Thyroid gland (tissue), 4 donors: ENCODE data around the gene OXSR1. TPM values are rescaled to one million over a fixed set of nuclear protein-coding genes. Genes with fewer than 3 reads are reported as not detected.

ENCODE experiments used
- DNase-seq, 2 donors: peaks; one replicate each; pipeline ENCODE4 v3.0.0-alpha.2; 2019
- H3K27ac ChIP-seq, 3 donors: fragments of 200-600 bp; sonication (generic); 1 replicate in 2 of 3; 2 replicates in 1 of 3; pipeline ENCODE4 v1.5.1; 2016 to 2019; ENCODE audit warnings: mild to moderate bottlenecking in 1 of 3, moderate library complexity in 1 of 3
- H3K27me3 ChIP-seq: fragments of 200-600 bp; sonication (generic); one replicate; pipeline ENCODE4 v1.5.1; 2019
- H3K36me3 ChIP-seq, 2 donors: fragments of 200-600 bp; sonication (generic); one replicate each; pipeline ENCODE4 v1.5.1; 2016 to 2019
- H3K4me1 ChIP-seq, 2 donors: fragments of 200-600 bp; sonication (generic); one replicate each; pipeline ENCODE4 v1.5.1; 2017 to 2019
- H3K4me3 ChIP-seq, 3 donors: fragments of 200-600 bp; sonication (generic); replicated peaks in 1 of 3; 1 replicate in 2 of 3; 2 replicates in 1 of 3; pipeline ENCODE4 v1.5.1; 2016; ENCODE audit warnings: mild to moderate bottlenecking in 1 of 3
- H3K9me3 ChIP-seq: fragments of 200-600 bp; sonication (generic); one replicate; pipeline ENCODE4 v1.5.1; 2017
- CTCF ChIP-seq, 6 experiments: fragments of 200-600 bp in 3 of 6; fragments of 450-650 bp in 3 of 6; sonication (generic) in 3 of 6; IDR thresholded peaks; one replicate each; pipeline ENCODE4 v1.5.1; 2016 to 2019; ENCODE audit warnings: antibody characterized with exemption in 6 of 6, mild to moderate bottlenecking in 2 of 6, inconsistent platforms in 1 of 6, moderate library complexity in 1 of 6
- POLR2A ChIP-seq, 2 donors: fragments of 450-650 bp; IDR thresholded peaks; one replicate each; pipeline ENCODE4 v1.6.1; 2017; ENCODE audit warnings: antibody characterized with exemption in 2 of 2, mild to moderate bottlenecking in 2 of 2, moderate library complexity in 1 of 2
- WGBS, 2 donors: methylation state at CpG; one replicate each; pipeline ENCODE4 v1.1.5; 2017; 5-methylcytosine and 5-hydroxymethylcytosine counted together
- intact Hi-C: fragments of 100-400 bp; cut with DNase I; formaldehyde crosslinking; loops from one replicate; pipeline ENCODE4 v1.15.1; 2023
- total RNA-seq, 4 donors: library from RNA; depleted of rRNA; stranded (reverse); fragments of >200 nt; gene quantifications; one replicate each; pipeline ENCODE4 v1.2.3, GENCODE V29; 2016

The OXSR1 gene
- total RNA-seq, 4 donors from 2014 or later = 32.0 to 40.5 (median 37.9) TPM

DNA sequence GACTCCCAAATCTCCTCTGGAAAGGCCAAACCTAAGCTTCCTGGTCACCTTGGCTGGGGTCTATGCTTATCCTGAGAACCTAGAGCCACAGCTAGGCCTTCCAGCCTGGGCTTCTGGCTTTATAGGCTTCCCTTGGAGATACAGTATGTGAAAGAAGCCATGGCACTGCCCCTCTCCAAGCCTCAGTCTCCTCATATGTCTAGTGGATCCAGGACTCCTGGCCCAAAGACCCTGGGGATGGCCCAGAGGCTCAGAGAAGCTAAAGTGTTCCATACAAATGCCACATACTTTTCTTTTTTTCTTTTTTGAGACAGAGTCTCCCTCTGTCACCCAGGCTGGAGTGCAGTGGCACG, 37.1 kb upstream of the OXSR1 start:
- 95 to 100% methylated on average over 1 of the region's 1 CpG for WGBS, 2 donors
- no peak overlapping the region for H3K27ac ChIP-seq
- peaks cover 4 to 16% of the 10 kb centered on the region in 2 donors for H3K4me1 ChIP-seq
- H3K4me3 ChIP-seq = no peak overlapping the region
- intact Hi-C loops = loop anchor here (10.0 kb wide), 1 partner anchor 347 kb away; no protein-coding TSS in a partner anchor
- TF ChIP-seq CTCF (IDR thresholded peaks at IDR 0.05) (no peak), POLR2A (IDR thresholded peaks at IDR 0.05) (no peak)
- H3K36me3 ChIP-seq = peaks cover 58 to 82% of the 10 kb centered on the region in 2 donors
- H3K9me3 ChIP-seq = no peaks in the 10 kb centered on the region
- no peak for DNase-seq
- no peaks in the 10 kb centered on the region for H3K27me3 ChIP-seq

- peaks cover 52 to 78% of the 10 kb centered on the region in 2 donors for H3K36me3 ChIP-seq
- no peak overlapping the region for H3K27ac ChIP-seq
- H3K9me3 ChIP-seq = no peaks in the 10 kb centered on the region
- DNase-seq = no peak
- peaks cover 12 to 22% of the 10 kb centered on the region in 2 donors for H3K4me1 ChIP-seq
- no peaks in the 10 kb centered on the region for H3K27me3 ChIP-seq
- intact Hi-C loops = loop anchor here (10.0 kb wide), 1 partner anchor 346 kb away; no protein-coding TSS in a partner anchor
- no peak overlapping the region for H3K4me3 ChIP-seq
- whole genome bisulfite sequencing, 2 donors = 98 to 100% methylated on average over 5 of the region's 5 CpGs
- TF ChIP-seq POLR2A (IDR thresholded peaks at IDR 0.05) = no peak
- no peak for TF ChIP-seq CTCF (IDR thresholded peaks at IDR 0.05)
Observed at GRCh38 chr3:38129058-38129457, 36.3 kb upstream of the OXSR1 start.

DNA sequence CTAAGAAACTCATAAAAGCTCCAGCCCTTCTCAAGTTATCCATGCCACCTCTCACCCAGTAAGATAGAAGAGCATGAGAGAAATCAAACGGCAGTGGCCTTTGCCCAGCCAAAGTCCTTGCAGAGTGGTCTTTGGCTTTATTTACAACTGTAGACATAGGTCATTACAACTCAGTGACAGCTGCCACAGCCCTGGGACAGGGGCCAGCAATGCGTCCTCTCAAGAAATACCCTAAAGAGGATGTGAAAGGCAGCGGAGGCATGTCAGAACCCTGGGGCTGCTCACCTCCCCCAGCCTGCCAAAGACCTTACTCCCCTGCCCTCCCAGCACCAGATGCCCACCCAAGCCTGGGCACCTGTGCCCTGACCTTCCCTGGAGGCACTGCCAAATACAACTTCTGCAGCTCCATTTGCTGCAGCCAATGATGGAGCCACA, 34.7 kb upstream of the OXSR1 start:
- H3K4me1 ChIP-seq = peaks cover 23 to 36% of the 10 kb centered on the region in 2 donors
- no peaks in the 10 kb centered on the region for H3K9me3 ChIP-seq
- no peak for DNase-seq
- no peak overlapping the region for H3K4me3 ChIP-seq
- intact Hi-C loops = loop anchor here (10.0 kb wide), 1 partner anchor 214 kb away; the partner anchor contains the start of gene XYLB
- no peak for TF ChIP-seq CTCF (IDR thresholded peaks at IDR 0.05)
- TF ChIP-seq POLR2A (IDR thresholded peaks at IDR 0.05) = no peak
- no peaks in the 10 kb centered on the region for H3K27me3 ChIP-seq
- 81 to 89% methylated on average over 2 to 3 of the region's 3 CpGs for WGBS, 2 donors
- H3K36me3 ChIP-seq = peaks cover 36 to 63% of the 10 kb centered on the region in 2 donors
- no peak overlapping the region for H3K27ac ChIP-seq

- Histone ChIP-seq H3K27ac (no peak overlapping the region), H3K4me1 (peaks cover 27 to 40% of the 10 kb centered on the region in 2 donors), H3K4me3 (no peak overlapping the region), H3K27me3 (no peaks in the 10 kb centered on the region), H3K36me3 (peaks cover 25 to 52% of the 10 kb centered on the region in 2 donors), H3K9me3 (no peaks in the 10 kb centered on the region)
- WGBS, 2 donors = 86 to 89% methylated on average over 4 to 5 of the region's 6 CpGs
- TF ChIP-seq POLR2A (IDR thresholded peaks at IDR 0.05) = no peak
- peak in 1 of 6 experiments; percentile 8 for TF ChIP-seq CTCF (IDR thresholded peaks at IDR 0.05)
- intact Hi-C loops = loop anchor here (10.0 kb wide), 1 partner anchor 213 kb away; the partner anchor contains the start of gene XYLB
- DNase-seq = peak in 1 of 2 donors; percentile 20
Observed at GRCh38 chr3:38131621-38132369, 33.5 kb upstream of the OXSR1 start.

DNA sequence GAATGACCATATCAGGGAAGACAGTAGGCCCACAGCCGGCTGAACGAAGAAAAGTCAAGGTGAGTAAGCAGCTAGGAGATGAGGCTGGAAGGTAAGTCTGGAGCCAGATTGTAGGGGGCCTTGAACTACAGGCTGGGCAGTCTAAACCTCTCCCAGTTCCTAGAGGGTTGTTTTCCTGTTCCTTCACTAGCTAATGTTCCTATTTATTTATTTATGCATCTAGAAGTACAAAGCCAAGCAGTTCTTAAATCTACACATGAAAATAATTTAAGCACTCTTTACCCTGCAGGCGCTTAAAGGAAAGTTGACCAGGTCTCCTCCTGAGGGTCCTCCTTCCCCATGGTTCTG, 32.2 kb upstream of the OXSR1 start:
- Histone ChIP-seq H3K4me1 (peaks cover 33 to 40% of the 10 kb centered on the region in 2 donors), H3K27ac (peak overlapping the region; percentile 33 to 71 (median 65)), H3K9me3 (no peaks in the 10 kb centered on the region), H3K27me3 (no peaks in the 10 kb centered on the region), H3K4me3 (no peak overlapping the region), H3K36me3 (peaks cover 21 to 40% of the 10 kb centered on the region in 2 donors)
- TF ChIP-seq POLR2A (IDR thresholded peaks at IDR 0.05) (no peak), CTCF (IDR thresholded peaks at IDR 0.05) (no peak)
- 79 to 94% methylated on average over 3 of the region's 3 CpGs for WGBS, 2 donors
- intact Hi-C loops = loop anchor here (10.0 kb wide), 1 partner anchor 212 kb away; the partner anchor contains the start of gene XYLB
- no peak for DNase-seq
